H9 (cell line): ENCODE measurements around the gene CLVS2. TPM values are rescaled to one million over a fixed set of nuclear protein-coding genes. Genes with fewer than 3 reads are reported as not detected.

Source experiments
- DNase-seq: peaks from one replicate; pipeline ENCODE4 v3.0.0-alpha.2; 2017
- H2AFZ ChIP-seq: one replicate; pipeline ENCODE4 v1.6.1; 2013; ENCODE audit warnings: mild to moderate bottlenecking, low read length, control low read depth, moderate library complexity
- H2AK5ac ChIP-seq: 2 replicates; pipeline ENCODE4 v1.6.1; 2013; ENCODE audit warnings: low read length, control low read depth, mixed read lengths; ENCODE audit not compliant: insufficient read length
- H2BK120ac ChIP-seq: one replicate; pipeline ENCODE4 v1.6.1; 2013; ENCODE audit warnings: low read depth, mild to moderate bottlenecking, low read length, control low read depth, inconsistent platforms; ENCODE audit not compliant: poor library complexity, severe bottlenecking
- H2BK12ac ChIP-seq: 2 replicates; pipeline ENCODE4 v1.6.1; 2013; ENCODE audit warnings: low read length, control low read depth, mixed read lengths, low read depth; ENCODE audit not compliant: insufficient read length
- H2BK15ac ChIP-seq: 2 replicates; pipeline ENCODE4 v1.6.1; 2013; ENCODE audit warnings: low read depth, low read length, control low read depth
- H2BK20ac ChIP-seq: one replicate; pipeline ENCODE4 v1.6.1; 2013; ENCODE audit warnings: low read depth, mild to moderate bottlenecking, low read length, control low read depth, inconsistent platforms; ENCODE audit not compliant: poor library complexity, severe bottlenecking
- H2BK5ac ChIP-seq: 2 replicates; pipeline ENCODE4 v1.6.1; 2013; ENCODE audit warnings: low read length, control low read depth, mixed read lengths; ENCODE audit not compliant: insufficient read length
- H3K14ac ChIP-seq: 2 replicates; pipeline ENCODE4 v1.6.1; 2013; ENCODE audit warnings: low read length, control low read depth; ENCODE audit not compliant: insufficient read depth
- H3K18ac ChIP-seq: 2 replicates; pipeline ENCODE4 v1.6.1; 2013; ENCODE audit warnings: low read depth, mild to moderate bottlenecking, mixed read lengths, low read length, control low read depth; ENCODE audit not compliant: insufficient read length
- H3K23ac ChIP-seq: 2 replicates; pipeline ENCODE4 v1.6.1; 2013; ENCODE audit warnings: low read length, control low read depth, mixed read lengths, low read depth; ENCODE audit not compliant: insufficient read length
- H3K23me2 ChIP-seq: 2 replicates; pipeline ENCODE4 v1.6.1; 2013; ENCODE audit warnings: low read depth, mild to moderate bottlenecking, mixed read lengths, low read length, control low read depth; ENCODE audit not compliant: insufficient read length, poor library complexity, severe bottlenecking
- H3K27ac ChIP-seq: 2 replicates; pipeline ENCODE4 v1.5.1; 2013; ENCODE audit warnings: low read length, control low read depth, mixed read lengths, low read depth; ENCODE audit not compliant: insufficient read length
- H3K27me3 ChIP-seq: 2 replicates; pipeline ENCODE4 v1.6.1; 2013; ENCODE audit warnings: low read length, control low read depth, inconsistent platforms; ENCODE audit not compliant: insufficient read depth
- H3K4ac ChIP-seq: 2 replicates; pipeline ENCODE4 v1.6.1; 2013; ENCODE audit warnings: low read depth, mild to moderate bottlenecking, control low read depth, inconsistent platforms, low read length, moderate library complexity
- H3K4me1 ChIP-seq: 2 replicates; pipeline ENCODE4 v1.6.1; 2013; ENCODE audit warnings: low read length, control low read depth, inconsistent platforms; ENCODE audit not compliant: insufficient read depth
- H3K4me2 ChIP-seq: 2 replicates; pipeline ENCODE4 v1.6.1; 2013; ENCODE audit warnings: low read length, control low read depth, mixed read lengths; ENCODE audit not compliant: insufficient read length, insufficient read depth
- H3K56ac ChIP-seq: 2 replicates; pipeline ENCODE4 v1.6.1; 2013; ENCODE audit warnings: low read depth, mild to moderate bottlenecking, mixed read lengths, low read length, control low read depth; ENCODE audit not compliant: insufficient read length
- H3K79me1 ChIP-seq: 2 replicates; pipeline ENCODE4 v1.6.1; 2013; ENCODE audit warnings: low read depth, mild to moderate bottlenecking, moderate library complexity, low read length, control low read depth, inconsistent platforms; ENCODE audit not compliant: insufficient read depth, poor library complexity, severe bottlenecking
- H3K79me2 ChIP-seq: 2 replicates; pipeline ENCODE4 v1.6.1; 2013; ENCODE audit warnings: low read length, control low read depth, inconsistent platforms; ENCODE audit not compliant: insufficient read depth
- H3K9ac ChIP-seq: 2 replicates; pipeline ENCODE4 v1.6.1; 2013; ENCODE audit warnings: low read length, control low read depth, mixed read lengths; ENCODE audit not compliant: insufficient read length; ENCODE audit errors: extremely low read depth
- H3K9me3 ChIP-seq: one replicate; pipeline ENCODE4 v1.6.1; 2013; ENCODE audit warnings: low read depth, low read length, inconsistent platforms; ENCODE audit not compliant: control insufficient read depth
- H3T11ph ChIP-seq: one replicate; pipeline ENCODE4 v1.6.1; 2013; ENCODE audit warnings: mild to moderate bottlenecking, low read length, control low read depth, inconsistent platforms
- H4K20me1 ChIP-seq: one replicate; pipeline ENCODE4 v1.6.1; 2013; ENCODE audit not compliant: control insufficient read depth, insufficient read length, insufficient read depth
- H4K5ac ChIP-seq: 2 replicates; pipeline ENCODE4 v1.6.1; 2013; ENCODE audit warnings: low read depth, mild to moderate bottlenecking, mixed read lengths, low read length, control low read depth; ENCODE audit not compliant: insufficient read length
- H4K8ac ChIP-seq: replicated peaks from 2 replicates; pipeline ENCODE4 v1.6.1; 2013; ENCODE audit warnings: low read length, control low read depth, mixed read lengths, low read depth; ENCODE audit not compliant: insufficient read length
- H4K91ac ChIP-seq: 2 replicates; pipeline ENCODE4 v1.6.1; 2013; ENCODE audit warnings: low read depth, mild to moderate bottlenecking, moderate library complexity, mixed read lengths, low read length, control low read depth; ENCODE audit not compliant: insufficient read length
- H3K27ac Mint-ChIP-seq, 3 experiments: 2 replicates in 2 of 3; 3 replicates in 1 of 3; pipeline ENCODE4 v1.8.0; 2020 to 2021; ENCODE audit warnings: mixed read lengths in 3 of 3, mild to moderate bottlenecking in 1 of 3, moderate library complexity in 1 of 3
- H3K27me3 Mint-ChIP-seq: 2 replicates; pipeline ENCODE4 v1.8.0; 2021; ENCODE audit warnings: low read depth, mild to moderate bottlenecking, moderate library complexity, mixed read lengths
- H3K36me3 Mint-ChIP-seq, 3 experiments: 2 replicates in 2 of 3; 3 replicates in 1 of 3; pipeline ENCODE4 v1.8.0; 2020 to 2021; ENCODE audit warnings: low read depth in 3 of 3, mixed read lengths in 3 of 3; ENCODE audit not compliant: insufficient read depth in 1 of 3
- H3K4me1 Mint-ChIP-seq, 2 experiments: 2 replicates each; pipeline ENCODE4 v1.8.0; 2020; ENCODE audit warnings: mixed read lengths in 2 of 2
- H3K4me3 Mint-ChIP-seq, 2 experiments: 2 replicates in 1 of 2; 3 replicates in 1 of 2; pipeline ENCODE4 v1.8.0; 2020 to 2021; ENCODE audit warnings: mild to moderate bottlenecking in 2 of 2, mixed read lengths in 2 of 2, moderate library complexity in 1 of 2
- H3K9me3 Mint-ChIP-seq, 2 experiments: 2 replicates in 1 of 2; 3 replicates in 1 of 2; pipeline ENCODE4 v1.8.0; 2020; ENCODE audit warnings: mild to moderate bottlenecking in 2 of 2, mixed read lengths in 2 of 2, moderate library complexity in 1 of 2
- total RNA-seq: library from RNA; stranded (reverse); gene quantifications from 2 replicates; pipeline ENCODE4 v1.2.1, GENCODE V29; 2021
- TF ChIP-seq, protein P1 (sequence below): fragments of 200-600 bp; sonication (generic); conservative IDR thresholded peaks from 3 replicates; pipeline ENCODE4 v1.8.0; 2021; ENCODE audit warnings: antibody characterized with exemption, mild to moderate bottlenecking

The CLVS2 gene
- total RNA-seq, 1 experiment from 2014 or later, result 0.26 TPM

DNA sequence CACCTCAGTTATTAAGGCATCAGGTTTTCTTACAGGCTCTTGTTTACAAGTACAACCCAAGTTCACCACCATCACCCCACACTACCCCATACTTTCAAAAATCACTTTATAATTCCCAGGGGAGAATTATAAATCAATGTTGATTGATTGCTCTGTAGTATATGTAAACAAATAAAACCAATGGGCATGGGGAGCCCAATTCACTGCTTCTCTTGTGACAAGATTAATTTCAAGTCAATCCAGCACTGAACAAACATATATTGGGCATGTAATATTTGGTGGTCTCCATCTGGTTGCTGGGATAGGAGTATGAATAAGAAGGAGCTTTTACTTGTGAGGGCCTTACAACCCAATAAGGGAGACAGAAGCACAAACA, 95.8 kb downstream of the CLVS2 start:
- Histone ChIP-seq H2AK5ac (no peak overlapping the region), H3K23me2 (no peaks in the 10 kb centered on the region), H3T11ph (no peak overlapping the region), H3K9me3 (no peaks in the 10 kb centered on the region), H4K8ac (no peak overlapping the region), H3K14ac (no peak overlapping the region), H2AFZ (no peak overlapping the region), H3K23ac (no peak overlapping the region), H3K4me1 (no peaks in the 10 kb centered on the region), H4K91ac (no peak overlapping the region), H3K56ac (no peak overlapping the region), H2BK15ac (no peak overlapping the region), H3K18ac (no peak overlapping the region), H3K27me3 (no peaks in the 10 kb centered on the region), H3K4ac (no peak overlapping the region), H2BK20ac (no peak overlapping the region), H3K79me1 (no peaks in the 10 kb centered on the region), H4K5ac (no peak overlapping the region), H2BK5ac (no peak overlapping the region), H3K4me2 (no peak overlapping the region), H3K27ac (no peak overlapping the region), H2BK12ac (no peak overlapping the region), H3K79me2 (no peaks in the 10 kb centered on the region), H3K9ac (no peak overlapping the region), H2BK120ac (no peak overlapping the region), H4K20me1 (no peaks in the 10 kb centered on the region)
- no peaks in the 10 kb centered on the region for H3K4me1 Mint-ChIP-seq
- TF ChIP-seq, protein P1, sequence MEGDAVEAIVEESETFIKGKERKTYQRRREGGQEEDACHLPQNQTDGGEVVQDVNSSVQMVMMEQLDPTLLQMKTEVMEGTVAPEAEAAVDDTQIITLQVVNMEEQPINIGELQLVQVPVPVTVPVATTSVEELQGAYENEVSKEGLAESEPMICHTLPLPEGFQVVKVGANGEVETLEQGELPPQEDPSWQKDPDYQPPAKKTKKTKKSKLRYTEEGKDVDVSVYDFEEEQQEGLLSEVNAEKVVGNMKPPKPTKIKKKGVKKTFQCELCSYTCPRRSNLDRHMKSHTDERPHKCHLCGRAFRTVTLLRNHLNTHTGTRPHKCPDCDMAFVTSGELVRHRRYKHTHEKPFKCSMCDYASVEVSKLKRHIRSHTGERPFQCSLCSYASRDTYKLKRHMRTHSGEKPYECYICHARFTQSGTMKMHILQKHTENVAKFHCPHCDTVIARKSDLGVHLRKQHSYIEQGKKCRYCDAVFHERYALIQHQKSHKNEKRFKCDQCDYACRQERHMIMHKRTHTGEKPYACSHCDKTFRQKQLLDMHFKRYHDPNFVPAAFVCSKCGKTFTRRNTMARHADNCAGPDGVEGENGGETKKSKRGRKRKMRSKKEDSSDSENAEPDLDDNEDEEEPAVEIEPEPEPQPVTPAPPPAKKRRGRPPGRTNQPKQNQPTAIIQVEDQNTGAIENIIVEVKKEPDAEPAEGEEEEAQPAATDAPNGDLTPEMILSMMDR, result no peak
- DNase-seq, result no peak
- no peaks in the 10 kb centered on the region for H3K27me3 Mint-ChIP-seq
- no peaks in the 10 kb centered on the region for H3K9me3 Mint-ChIP-seq
- no peaks in the 10 kb centered on the region for H3K36me3 Mint-ChIP-seq
- H3K4me3 Mint-ChIP-seq, result no peak overlapping the region
- H3K27ac Mint-ChIP-seq, result no peak overlapping the region
